NCI-H526 treated with DMSO at 0.1 percent for 48 hours (cell line): Measurements from ENCODE around the gene CAMSAP1.
A peak's percentile ranks its signal among the peaks of the same experiment; 100 is the strongest.

Experiments used
- DNase-seq: peaks from one replicate; lab custom pipeline; 2025; lab: John Stamatoyannopoulos, UW

CAMSAP1 gene

GRCh38 chr9:135811801-135812200, 95.5 kb downstream of the CAMSAP1 start:
- DNase-seq: no peak

- DNase-seq: no peak
These were observed 96.4 kb downstream of the CAMSAP1 start for GRCh38 chr9:135810806-135811575.

- no peak for DNase-seq
These were observed 98.2 kb downstream of the CAMSAP1 start for GRCh38 chr9:135809166-135809565.

GRCh38 chr9:135805422-135806022, 101.8 kb downstream of the CAMSAP1 start:
- no peak for DNase-seq

- DNase-seq: no peak
These were observed 102.5 kb downstream of the CAMSAP1 start for GRCh38 chr9:135804581-135805421.

- no peak for DNase-seq
These were observed 103.9 kb downstream of the CAMSAP1 start for GRCh38 chr9:135803441-135803840.

GRCh38 chr9:135802876-135803419, 104.4 kb downstream of the CAMSAP1 start:
- no peak for DNase-seq

- no peak for DNase-seq
These were observed 106.3 kb downstream of the CAMSAP1 start for GRCh38 chr9:135801070-135801469.

- no peak for DNase-seq
These were observed 108.1 kb downstream of the CAMSAP1 start for GRCh38 chr9:135799261-135799660.

GRCh38 chr9:135798263-135798585, 109.1 kb downstream of the CAMSAP1 start:
- DNase-seq: no peak

GRCh38 chr9:135797507-135798262, 109.7 kb downstream of the CAMSAP1 start:
- DNase-seq: peak; percentile 14

GRCh38 chr9:135796784-135797485, 110.4 kb downstream of the CAMSAP1 start:
- no peak for DNase-seq

GRCh38 chr9:135795391-135795790, 112.0 kb downstream of the CAMSAP1 start:
- no peak for DNase-seq

- DNase-seq: no peak
These were observed 112.9 kb downstream of the CAMSAP1 start for GRCh38 chr9:135794361-135794885.

- no peak for DNase-seq
These were observed 113.3 kb downstream of the CAMSAP1 start for GRCh38 chr9:135794057-135794335.

- DNase-seq: no peak
These were observed 113.9 kb downstream of the CAMSAP1 start for GRCh38 chr9:135793221-135794056.

- no peak for DNase-seq
These were observed 114.8 kb downstream of the CAMSAP1 start for GRCh38 chr9:135792268-135793128.

- no peak for DNase-seq
These were observed 115.7 kb downstream of the CAMSAP1 start for GRCh38 chr9:135791431-135792267.
